Measurements from ENCODE around the gene ATP2C2.

Gene ATP2C2

DNA sequence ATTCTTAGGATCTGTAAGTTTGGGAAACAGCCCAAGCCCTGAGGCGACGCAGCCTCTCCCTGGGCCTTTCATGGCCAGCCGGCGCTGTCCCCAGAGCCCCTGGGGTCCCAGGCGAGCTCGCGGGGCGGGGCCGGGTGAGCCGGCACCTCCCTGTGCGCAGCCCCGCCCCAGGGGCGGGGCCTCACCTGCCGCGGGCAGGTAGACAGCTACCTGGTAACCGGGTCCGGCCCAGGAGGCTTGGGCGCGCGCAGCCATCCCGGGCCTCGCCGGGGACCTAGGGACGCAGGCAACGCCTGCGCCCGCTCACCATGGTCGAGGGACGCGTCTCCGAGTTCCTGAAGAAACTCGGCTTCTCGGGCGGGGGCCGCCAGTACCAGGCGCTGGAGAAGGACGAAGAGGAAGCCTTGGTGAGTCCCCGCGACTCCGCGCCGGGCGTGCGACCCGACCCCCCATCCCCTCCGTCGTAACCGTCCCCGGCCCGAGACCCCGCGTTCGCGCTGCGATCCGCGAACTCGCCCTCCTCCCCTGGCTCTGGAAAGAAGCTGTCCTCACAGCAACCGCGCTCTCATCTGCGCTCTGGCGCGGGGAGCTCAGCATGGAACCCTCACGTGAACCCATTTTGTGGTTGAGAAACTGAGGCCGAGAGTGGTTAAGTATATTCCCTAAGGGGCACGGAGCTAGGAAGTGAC lies at the start of gene ATP2C2:
ATP2C2 (plus strand) TSS at position 231 of the 689 bp plus-strand sequence; CDS start at position 309, 78 bp downstream.
- DNase-seq (ENCODE audit: low read depth, low spot score), result no peak
- H3K36me3 ChIP-seq (ENCODE audit: insufficient read depth, low read length), result no peaks in the 10 kb centered on the region
- no peaks in the 10 kb centered on the region for H3K9me3 ChIP-seq (ENCODE audit: low read depth, low read length)
- no peak within 1 kb of the TSS for H3K4me3 ChIP-seq
- TF ChIP-seq EZH2 (IDR thresholded peaks at IDR 0.05), result no peak
- TF ChIP-seq FOXP2 (optimal IDR thresholded peaks at IDR 0.05; ENCODE audit: control extremely low read depth, extremely low read length, insufficient read depth), result no peak
- TF ChIP-seq POLR2AphosphoS5 (IDR thresholded peaks at IDR 0.05; ENCODE audit: borderline replicate concordance, low read depth, low read length), result no peak
- no peak within 1 kb of the TSS for H3K9ac ChIP-seq (ENCODE audit: insufficient read length)
- H3K27ac ChIP-seq, result no peak within 1 kb of the TSS

GRCh38 chr16:84319146-84319760 lies 49.1 kb upstream of the ATP2C2 start:
- H3K27ac ChIP-seq, result no peak overlapping the region
- TF ChIP-seq POLR2AphosphoS5 (IDR thresholded peaks at IDR 0.05; ENCODE audit: borderline replicate concordance, low read depth, low read length), result no peak
- no peak for TF ChIP-seq FOXP2 (optimal IDR thresholded peaks at IDR 0.05; ENCODE audit: control extremely low read depth, extremely low read length, insufficient read depth)
- no peak for TF ChIP-seq EZH2 (IDR thresholded peaks at IDR 0.05)
- no peak overlapping the region for H3K4me3 ChIP-seq
- no peaks in the 10 kb centered on the region for H3K36me3 ChIP-seq (ENCODE audit: insufficient read depth, low read length)
- DNase-seq (ENCODE audit: low read depth, low spot score), result no peak
- no peak overlapping the region for H3K9ac ChIP-seq (ENCODE audit: insufficient read length)
- no peaks in the 10 kb centered on the region for H3K9me3 ChIP-seq (ENCODE audit: low read depth, low read length)

DNA sequence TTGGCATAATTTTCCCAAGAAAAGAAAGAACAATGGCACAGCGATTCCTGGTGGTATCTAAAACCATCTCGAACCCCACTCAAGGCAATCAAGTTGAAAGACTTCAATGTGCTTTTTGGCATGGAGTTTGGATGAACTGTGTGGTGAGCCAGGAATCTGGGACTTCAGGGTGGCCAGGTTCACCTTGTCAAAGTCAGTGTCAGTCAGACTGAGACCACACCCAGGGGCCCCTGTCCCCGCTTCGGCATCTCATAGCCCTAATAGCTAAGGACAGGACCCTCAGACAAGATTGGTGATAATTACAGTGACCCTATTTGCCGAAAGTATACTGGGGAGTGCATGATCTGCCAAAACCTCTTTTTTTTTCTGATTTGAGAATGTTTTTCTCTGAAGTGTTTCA lies 47.8 kb upstream of the ATP2C2 start:
- H3K9me3 ChIP-seq (ENCODE audit: low read depth, low read length), result no peaks in the 10 kb centered on the region
- no peak overlapping the region for H3K9ac ChIP-seq (ENCODE audit: insufficient read length)
- H3K4me3 ChIP-seq, result no peak overlapping the region
- no peaks in the 10 kb centered on the region for H3K36me3 ChIP-seq (ENCODE audit: insufficient read depth, low read length)
- TF ChIP-seq EZH2 (IDR thresholded peaks at IDR 0.05) (no peak), POLR2AphosphoS5 (IDR thresholded peaks at IDR 0.05; ENCODE audit: borderline replicate concordance, low read depth, low read length) (no peak), FOXP2 (optimal IDR thresholded peaks at IDR 0.05; ENCODE audit: control extremely low read depth, extremely low read length, insufficient read depth) (no peak)
- no peak overlapping the region for H3K27ac ChIP-seq
- DNase-seq (ENCODE audit: low read depth, low spot score), result no peak

DNA sequence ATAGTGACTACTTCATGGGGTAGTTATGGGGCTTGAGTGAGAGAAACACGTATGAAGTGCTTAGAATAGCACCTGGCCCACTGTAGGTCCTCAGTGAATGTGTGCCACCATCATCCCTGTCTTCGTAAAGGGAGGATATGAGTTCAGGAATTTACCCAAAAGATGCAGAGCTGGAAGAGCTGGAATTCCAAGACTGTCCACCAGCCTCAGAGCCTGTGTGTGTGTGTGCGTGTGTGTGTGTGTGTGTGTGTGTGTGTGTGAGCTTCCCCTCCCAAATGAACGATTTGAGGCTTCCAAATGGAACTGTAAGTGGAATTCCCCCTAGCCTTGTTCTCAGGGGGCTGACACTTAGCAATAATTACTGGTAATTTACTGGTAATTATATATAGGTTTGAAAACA lies 46.4 kb upstream of the ATP2C2 start:
- H3K9ac ChIP-seq (ENCODE audit: insufficient read length), result no peak overlapping the region
- H3K27ac ChIP-seq, result no peak overlapping the region
- no peak for DNase-seq (ENCODE audit: low read depth, low spot score)
- H3K36me3 ChIP-seq (ENCODE audit: insufficient read depth, low read length), result no peaks in the 10 kb centered on the region
- H3K9me3 ChIP-seq (ENCODE audit: low read depth, low read length), result no peaks in the 10 kb centered on the region
- no peak overlapping the region for H3K4me3 ChIP-seq
- TF ChIP-seq EZH2 (IDR thresholded peaks at IDR 0.05) (no peak), FOXP2 (optimal IDR thresholded peaks at IDR 0.05; ENCODE audit: control extremely low read depth, extremely low read length, insufficient read depth) (no peak), POLR2AphosphoS5 (IDR thresholded peaks at IDR 0.05; ENCODE audit: borderline replicate concordance, low read depth, low read length) (no peak)

DNA sequence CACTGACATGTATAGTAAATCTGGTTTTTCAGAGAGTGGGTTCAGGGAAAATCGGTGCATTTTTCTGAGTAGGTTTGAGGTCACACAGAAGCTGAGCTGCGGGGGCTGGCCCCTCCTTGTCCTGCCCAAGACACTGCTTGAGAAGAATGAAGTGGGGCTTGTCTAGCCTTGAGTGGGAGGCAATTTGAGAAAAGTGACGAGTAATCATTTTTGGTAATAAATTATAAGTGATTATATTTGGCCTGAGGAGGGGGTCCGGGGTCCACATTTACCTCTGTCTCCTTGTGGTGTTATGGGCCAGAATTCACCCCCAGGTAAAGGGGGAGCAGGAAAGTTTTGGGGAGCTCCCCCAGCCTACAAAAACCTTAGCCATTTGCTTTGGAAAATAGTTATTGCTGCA lies 45.6 kb upstream of the ATP2C2 start:
- Histone ChIP-seq H3K9me3 (ENCODE audit: low read depth, low read length) (no peaks in the 10 kb centered on the region), H3K36me3 (ENCODE audit: insufficient read depth, low read length) (no peaks in the 10 kb centered on the region), H3K4me3 (no peak overlapping the region), H3K27ac (no peak overlapping the region), H3K9ac (ENCODE audit: insufficient read length) (no peak overlapping the region)
- TF ChIP-seq EZH2 (IDR thresholded peaks at IDR 0.05) (no peak), FOXP2 (optimal IDR thresholded peaks at IDR 0.05; ENCODE audit: control extremely low read depth, extremely low read length, insufficient read depth) (no peak), POLR2AphosphoS5 (IDR thresholded peaks at IDR 0.05; ENCODE audit: borderline replicate concordance, low read depth, low read length) (no peak)
- DNase-seq (ENCODE audit: low read depth, low spot score), result no peak

DNA sequence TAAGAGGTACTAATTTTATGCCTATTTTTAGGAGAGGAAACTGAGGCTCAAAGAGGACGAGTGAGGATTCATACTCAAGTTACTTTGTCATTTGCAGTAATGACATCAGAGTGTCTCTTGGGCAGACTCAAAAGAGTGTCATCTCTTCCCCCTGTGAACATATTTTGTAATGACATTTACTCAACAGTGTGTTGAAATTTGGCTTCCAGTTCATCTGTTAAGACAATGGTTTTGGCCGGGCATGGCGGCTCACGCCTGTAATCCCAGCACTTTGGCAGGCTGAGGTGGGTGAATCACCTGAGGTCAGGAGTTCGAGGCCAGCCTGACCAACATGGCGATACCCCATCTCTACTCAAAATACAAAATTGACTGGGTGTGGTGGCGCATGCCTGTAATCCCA lies 44.7 kb upstream of the ATP2C2 start:
- Histone ChIP-seq H3K4me3 (no peak overlapping the region), H3K36me3 (ENCODE audit: insufficient read depth, low read length) (no peaks in the 10 kb centered on the region), H3K27ac (no peak overlapping the region), H3K9me3 (ENCODE audit: low read depth, low read length) (no peaks in the 10 kb centered on the region), H3K9ac (ENCODE audit: insufficient read length) (no peak overlapping the region)
- no peak for DNase-seq (ENCODE audit: low read depth, low spot score)
- TF ChIP-seq POLR2AphosphoS5 (IDR thresholded peaks at IDR 0.05; ENCODE audit: borderline replicate concordance, low read depth, low read length) (no peak), FOXP2 (optimal IDR thresholded peaks at IDR 0.05; ENCODE audit: control extremely low read depth, extremely low read length, insufficient read depth) (no peak), EZH2 (IDR thresholded peaks at IDR 0.05) (no peak)

GRCh38 chr16:84324434-84325262 lies 43.7 kb upstream of the ATP2C2 start:
- TF ChIP-seq POLR2AphosphoS5 (IDR thresholded peaks at IDR 0.05; ENCODE audit: borderline replicate concordance, low read depth, low read length) (no peak), FOXP2 (optimal IDR thresholded peaks at IDR 0.05; ENCODE audit: control extremely low read depth, extremely low read length, insufficient read depth) (no peak), EZH2 (IDR thresholded peaks at IDR 0.05) (no peak)
- H3K36me3 ChIP-seq (ENCODE audit: insufficient read depth, low read length), result no peaks in the 10 kb centered on the region
- DNase-seq (ENCODE audit: low read depth, low spot score), result no peak

GRCh38 chr16:84326545-84326944 lies 41.8 kb upstream of the ATP2C2 start:
- TF ChIP-seq FOXP2 (optimal IDR thresholded peaks at IDR 0.05; ENCODE audit: control extremely low read depth, extremely low read length, insufficient read depth) (no peak), EZH2 (IDR thresholded peaks at IDR 0.05) (no peak), POLR2AphosphoS5 (IDR thresholded peaks at IDR 0.05; ENCODE audit: borderline replicate concordance, low read depth, low read length) (no peak)
- H3K36me3 ChIP-seq (ENCODE audit: insufficient read depth, low read length), result no peaks in the 10 kb centered on the region
- no peaks in the 10 kb centered on the region for H3K9me3 ChIP-seq (ENCODE audit: low read depth, low read length)
- no peak overlapping the region for H3K4me3 ChIP-seq
- DNase-seq (ENCODE audit: low read depth, low spot score), result no peak
- H3K9ac ChIP-seq (ENCODE audit: insufficient read length), result no peak overlapping the region
- H3K27ac ChIP-seq, result no peak overlapping the region

More at GRCh38 chr16:84324434-84325262, 43.7 kb upstream of the ATP2C2 start:
- Histone ChIP-seq H3K9ac (ENCODE audit: insufficient read length) (no peak overlapping the region), H3K9me3 (ENCODE audit: low read depth, low read length) (no peaks in the 10 kb centered on the region), H3K4me3 (no peak overlapping the region), H3K27ac (no peak overlapping the region)
